Mammary epithelial cell (primary cell): ENCODE results near the gene MSI2.
A peak's percentile ranks its signal among the peaks of the same experiment; 100 is the strongest.

Experiments used
- CTCF ChIP-seq, 2 donors: IDR thresholded peaks in 1 of 2; conservative IDR thresholded peaks in 1 of 2; 2 replicates each; pipeline ENCODE4 v1.5.1; 2011 to 2012; ENCODE audit warnings: inconsistent platforms in 2 of 2, low read length in 2 of 2, mild to moderate bottlenecking in 2 of 2, control low read depth in 1 of 2, low read depth in 1 of 2; ENCODE audit not compliant: insufficient read depth in 1 of 2; ENCODE audit errors: extremely low read depth in 1 of 2
- EZH2 ChIP-seq: IDR thresholded peaks from 2 replicates; pipeline ENCODE4 v1.6.1; 2012; ENCODE audit warnings: low read length, inconsistent platforms, borderline replicate concordance

DNA sequence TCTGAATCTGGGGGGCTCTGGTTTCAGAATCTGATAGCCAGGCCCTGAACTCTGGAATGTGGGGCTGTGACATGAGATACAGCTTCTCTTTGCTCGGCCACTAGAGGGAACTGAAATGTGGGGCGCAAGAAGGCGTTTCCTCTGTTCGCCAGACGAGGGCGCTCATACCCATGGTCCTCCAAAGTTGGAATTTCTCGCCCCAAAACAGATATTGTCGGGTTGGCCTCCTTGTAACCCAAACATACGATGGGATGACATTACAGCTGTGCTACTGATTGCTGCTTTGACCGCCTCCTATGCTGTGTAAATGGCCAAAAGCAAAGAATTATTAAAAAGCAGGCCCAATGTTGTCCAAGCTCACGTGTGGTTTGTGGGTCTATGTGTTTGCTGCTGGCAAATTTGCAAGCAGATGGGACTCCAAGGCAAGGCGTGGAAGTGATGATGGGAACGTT is 13.1 kb upstream of the MSI2 start:
- peak; percentile 100 for TF ChIP-seq CTCF (conservative IDR thresholded peaks at IDR 0.05 in 1 of 2, IDR thresholded peaks at IDR 0.05 in 1 of 2; ENCODE audit: extremely low read depth in 1 of 2, insufficient read depth in 1 of 2, low read depth in 1 of 2, low read length in 2 of 2)
- TF ChIP-seq EZH2: no peak
